GM18909 (cell line): Measurements from ENCODE around the gene KCNK2.

Source experiments
- ATAC-seq: cut with Tn5 transposase; IDR thresholded peaks from one replicate; pipeline ENCODE4 v1.9.1; 2021; ENCODE audit warnings: mild to moderate bottlenecking; ENCODE audit not compliant: unreplicated experiment, poor library complexity

Gene KCNK2

GRCh38 chr1:215241451-215241850 is 158.9 kb downstream of the KCNK2 start:
- no peak for ATAC-seq

GRCh38 chr1:215243345-215244054 is 161.0 kb downstream of the KCNK2 start:
- no peak for ATAC-seq

- ATAC-seq: no peak
These were observed 168.4 kb downstream of the KCNK2 start for GRCh38 chr1:215250913-215251312.

GRCh38 chr1:215251428-215251827 is 168.9 kb downstream of the KCNK2 start:
- no peak for ATAC-seq

GRCh38 chr1:215252164-215252563 is 169.6 kb downstream of the KCNK2 start:
- no peak for ATAC-seq

GRCh38 chr1:215256936-215257679 is 174.6 kb downstream of the KCNK2 start:
- no peak for ATAC-seq

GRCh38 chr1:215260711-215261110 is 178.2 kb downstream of the KCNK2 start:
- ATAC-seq: no peak

- no peak for ATAC-seq
These were observed 179.6 kb downstream of the KCNK2 start for GRCh38 chr1:215262106-215262505.

- ATAC-seq: no peak
These were observed 181.1 kb downstream of the KCNK2 start for GRCh38 chr1:215263636-215264035.

- no peak for ATAC-seq
These were observed 182.1 kb downstream of the KCNK2 start for GRCh38 chr1:215264649-215265048.

GRCh38 chr1:215267495-215267894 is 185.0 kb downstream of the KCNK2 start:
- no peak for ATAC-seq

- no peak for ATAC-seq
These were observed 187.4 kb downstream of the KCNK2 start for GRCh38 chr1:215269955-215270354.

- ATAC-seq: no peak
These were observed 191.4 kb downstream of the KCNK2 start for GRCh38 chr1:215273838-215274516.

GRCh38 chr1:215276582-215276981 is 194.0 kb downstream of the KCNK2 start:
- no peak for ATAC-seq

GRCh38 chr1:215277532-215277931 is 195.0 kb downstream of the KCNK2 start:
- no peak for ATAC-seq

GRCh38 chr1:215279682-215280081 is 197.1 kb downstream of the KCNK2 start:
- ATAC-seq: no peak

- no peak for ATAC-seq
These were observed 200.0 kb downstream of the KCNK2 start for GRCh38 chr1:215282557-215282956.

GRCh38 chr1:215285013-215285800 is 202.7 kb downstream of the KCNK2 start:
- no peak for ATAC-seq
